GM23248 (cell line): ENCODE data around the gene PTPRT.

Experiments used
- EZH2 ChIP-seq: fragments of 200-600 bp; sonication (generic); IDR thresholded peaks from 2 replicates; pipeline ENCODE4 v1.6.1; 2018; ENCODE audit warnings: antibody characterized with exemption, mild to moderate bottlenecking; ENCODE audit not compliant: insufficient read depth, poor library complexity, severe bottlenecking
- EZH2phosphoT487 ChIP-seq: fragments of 200-600 bp; sonication (generic); IDR thresholded peaks from 2 replicates; pipeline ENCODE4 v1.6.1; 2018; ENCODE audit warnings: antibody characterized with exemption, moderate library complexity, mild to moderate bottlenecking, low read depth; ENCODE audit not compliant: insufficient read depth

DNA sequence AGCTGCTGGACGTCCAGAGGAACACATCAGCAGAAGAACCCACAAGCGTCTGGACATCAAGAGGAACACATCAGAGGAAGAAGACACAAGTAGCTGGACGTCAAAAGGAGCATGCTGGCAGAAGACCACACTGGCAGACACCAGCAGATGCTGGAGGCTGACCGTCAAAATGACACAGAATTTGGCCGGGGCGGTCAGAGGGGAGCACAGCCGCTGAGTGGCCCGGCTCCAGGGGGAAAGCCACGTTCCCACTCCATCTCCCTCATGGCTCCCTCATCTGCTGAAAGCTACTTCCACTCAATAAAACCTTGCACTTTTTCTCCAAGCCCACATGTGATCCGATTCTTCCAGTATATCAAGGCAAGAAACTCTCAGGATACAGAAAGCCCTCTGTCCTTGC lies 283.6 kb downstream of the PTPRT start:
- TF ChIP-seq EZH2: no peak
- TF ChIP-seq EZH2phosphoT487: no peak
